Prostate gland (tissue), 2 donors: ENCODE measurements around the gene HADHA. TPM values are rescaled to one million over a fixed set of nuclear protein-coding genes. Genes with fewer than 3 reads are reported as not detected.

Source experiments
- DNase-seq: peaks from one replicate; pipeline ENCODE4 v3.0.0-alpha.2; 2019; ENCODE audit warnings: low spot score
- H3K27ac ChIP-seq, 2 donors: fragments of 200-600 bp; sonication (generic); 2 replicates each; pipeline ENCODE4 v1.5.1; 2017 to 2019
- H3K27me3 ChIP-seq: fragments of 200-600 bp; sonication (generic); replicated peaks from 2 replicates; pipeline ENCODE4 v1.5.1; 2019; ENCODE audit not compliant: insufficient read depth
- H3K36me3 ChIP-seq, 2 donors: fragments of 200-600 bp; sonication (generic); 1 replicate in 1 of 2; 2 replicates in 1 of 2; pipeline versions ENCODE4 v1.5.1 to v1.8.1; 2017 to 2019
- H3K4me1 ChIP-seq: fragments of 200-600 bp; sonication (generic); replicated peaks from 2 replicates; pipeline ENCODE4 v1.5.1; 2019
- H3K4me3 ChIP-seq, 2 donors: fragments of 200-600 bp; sonication (generic); 2 replicates each; pipeline ENCODE4 v1.5.1; 2017 to 2019
- H3K9me3 ChIP-seq: fragments of 200-600 bp; sonication (generic); 2 replicates; pipeline ENCODE4 v1.5.1; 2017
- POLR2A ChIP-seq: fragments of 450-650 bp; IDR thresholded peaks from one replicate; pipeline ENCODE4 v1.6.1; 2016; ENCODE audit warnings: antibody characterized with exemption, mild to moderate bottlenecking
- POLR2AphosphoS5 ChIP-seq: sonication (generic); formaldehyde crosslinking; IDR thresholded peaks from one replicate; pipeline ENCODE4 v1.6.1; 2017; ENCODE audit warnings: antibody characterized with exemption
- WGBS: methylation state at CpG from one replicate; pipeline ENCODE4 v1.1.5; 2018; 5-methylcytosine and 5-hydroxymethylcytosine counted together
- intact Hi-C: fragments of 100-400 bp; cut with DNase I; formaldehyde crosslinking; loops from one replicate; pipeline ENCODE4 v1.14.2; 2022
- total RNA-seq, 2 donors: library from RNA; depleted of rRNA; stranded (reverse); fragments of >200 nt; gene quantifications; one replicate each; pipeline ENCODE4 v1.1.0, GENCODE V29; 2016
- TF ChIP-seq, protein P1 (sequence below), 4 experiments: fragments of 200-600 bp in 2 of 4; fragments of 450-650 bp in 2 of 4; sonication (generic) in 2 of 4; IDR thresholded peaks; 1 replicate in 3 of 4; 2 replicates in 1 of 4; pipeline ENCODE4 v1.5.1; 2016 to 2019; ENCODE audit warnings: antibody characterized with exemption in 4 of 4, mild to moderate bottlenecking in 2 of 4, moderate library complexity in 2 of 4

HADHA gene
- total RNA-seq, 2 donors from 2014 or later, result 96.6 to 107 TPM

DNA sequence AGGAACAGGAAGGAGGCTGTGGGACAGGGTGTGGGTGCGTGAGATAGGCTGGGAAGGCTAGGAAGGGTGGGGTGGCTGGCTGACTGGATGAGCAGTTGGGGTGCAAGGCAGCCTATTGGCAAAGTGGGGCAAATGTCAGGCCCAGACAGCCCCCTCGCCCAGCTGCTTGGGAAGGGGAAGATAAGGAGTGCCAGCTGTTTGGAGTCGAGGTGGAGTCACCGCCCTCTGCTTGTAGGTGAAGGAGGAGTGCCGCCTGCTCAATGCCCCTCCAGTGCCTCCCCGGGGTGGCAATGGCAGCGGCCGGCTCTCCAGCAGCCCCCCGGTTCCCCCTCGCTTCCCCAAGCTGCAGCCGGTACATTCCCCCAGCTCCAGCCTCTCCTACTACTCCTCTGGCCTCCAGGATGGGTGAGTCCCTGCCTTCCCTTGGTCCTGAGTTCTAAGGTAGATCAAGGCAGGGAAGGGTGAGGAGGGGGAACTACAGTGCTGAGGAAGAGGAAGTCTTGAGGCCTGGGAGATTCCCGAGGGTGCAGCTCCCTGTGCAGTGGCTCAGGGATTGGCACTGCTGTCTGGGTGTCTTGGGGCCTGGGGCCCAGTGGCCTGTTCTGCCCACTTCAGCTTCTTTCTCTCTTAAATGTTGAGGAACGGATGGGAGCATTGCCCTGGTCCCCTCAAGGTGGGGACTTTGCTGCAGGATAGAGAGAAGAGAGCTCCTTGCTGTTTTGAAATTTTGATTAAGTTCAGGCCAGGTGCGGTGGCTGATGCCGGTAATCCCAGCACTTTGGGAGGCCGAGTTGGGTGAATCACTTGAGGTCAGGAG lies 58.3 kb downstream of the HADHA start:
- no peak for DNase-seq
- H3K27me3 ChIP-seq, result no peaks in the 10 kb centered on the region
- peaks cover 0 to 3% of the 10 kb centered on the region in 2 donors for H3K36me3 ChIP-seq
- TF ChIP-seq POLR2AphosphoS5, result no peak
- TF ChIP-seq POLR2A, result no peak
- TF ChIP-seq, protein P1, sequence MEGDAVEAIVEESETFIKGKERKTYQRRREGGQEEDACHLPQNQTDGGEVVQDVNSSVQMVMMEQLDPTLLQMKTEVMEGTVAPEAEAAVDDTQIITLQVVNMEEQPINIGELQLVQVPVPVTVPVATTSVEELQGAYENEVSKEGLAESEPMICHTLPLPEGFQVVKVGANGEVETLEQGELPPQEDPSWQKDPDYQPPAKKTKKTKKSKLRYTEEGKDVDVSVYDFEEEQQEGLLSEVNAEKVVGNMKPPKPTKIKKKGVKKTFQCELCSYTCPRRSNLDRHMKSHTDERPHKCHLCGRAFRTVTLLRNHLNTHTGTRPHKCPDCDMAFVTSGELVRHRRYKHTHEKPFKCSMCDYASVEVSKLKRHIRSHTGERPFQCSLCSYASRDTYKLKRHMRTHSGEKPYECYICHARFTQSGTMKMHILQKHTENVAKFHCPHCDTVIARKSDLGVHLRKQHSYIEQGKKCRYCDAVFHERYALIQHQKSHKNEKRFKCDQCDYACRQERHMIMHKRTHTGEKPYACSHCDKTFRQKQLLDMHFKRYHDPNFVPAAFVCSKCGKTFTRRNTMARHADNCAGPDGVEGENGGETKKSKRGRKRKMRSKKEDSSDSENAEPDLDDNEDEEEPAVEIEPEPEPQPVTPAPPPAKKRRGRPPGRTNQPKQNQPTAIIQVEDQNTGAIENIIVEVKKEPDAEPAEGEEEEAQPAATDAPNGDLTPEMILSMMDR (IDR thresholded peaks at IDR 0.05), result no peak
- H3K9me3 ChIP-seq, result no peaks in the 10 kb centered on the region
- H3K4me1 ChIP-seq, result no peaks in the 10 kb centered on the region
- intact Hi-C loops, result no loop called here
- whole genome bisulfite sequencing, result 91% methylated on average over 16 of the region's 16 CpGs
- H3K27ac ChIP-seq, result no peak overlapping the region
- H3K4me3 ChIP-seq, result no peak overlapping the region

DNA sequence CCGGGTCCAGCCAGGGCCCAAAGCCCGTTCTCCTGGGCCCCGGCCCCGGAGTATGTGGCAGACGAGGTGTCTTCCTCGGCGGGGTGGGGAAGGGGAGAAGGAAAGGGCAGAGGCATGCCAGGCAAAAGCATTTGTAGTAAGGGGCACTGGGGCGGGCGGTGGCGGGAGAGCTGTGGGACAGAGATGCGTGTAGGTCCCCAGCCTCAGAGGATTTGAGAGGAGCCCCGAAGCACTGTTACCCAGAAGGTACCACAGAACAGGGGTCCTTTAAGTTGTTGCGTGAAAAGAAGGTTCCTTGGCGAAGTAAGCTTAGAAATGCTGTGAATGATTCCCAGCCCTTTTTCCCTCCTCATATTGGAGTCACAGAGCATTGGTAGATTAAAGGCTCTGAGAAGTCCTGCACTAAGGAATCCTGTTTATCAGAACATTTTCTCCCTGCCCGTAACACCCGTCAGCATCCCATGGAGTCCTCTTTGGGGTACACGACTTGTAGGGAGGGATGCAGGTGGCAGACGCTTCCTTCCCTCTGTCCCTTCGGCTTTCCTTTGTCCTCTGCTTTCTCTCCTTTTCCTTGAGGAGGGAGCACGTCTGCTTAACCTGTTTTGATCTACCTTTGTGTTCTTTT lies 59.0 kb downstream of the HADHA start:
- no peaks in the 10 kb centered on the region for H3K9me3 ChIP-seq
- no peak overlapping the region for H3K27ac ChIP-seq
- no peaks in the 10 kb centered on the region for H3K27me3 ChIP-seq
- no peak for DNase-seq
- 64% methylated on average over 20 of the region's 20 CpGs for WGBS
- peak overlapping the region; percentile 32 to 35 for H3K4me3 ChIP-seq
- TF ChIP-seq, protein P1 (IDR thresholded peaks at IDR 0.05), result no peak
- no peak for TF ChIP-seq POLR2A
- TF ChIP-seq POLR2AphosphoS5, result no peak
- H3K4me1 ChIP-seq, result no peaks in the 10 kb centered on the region
- H3K36me3 ChIP-seq, result no peaks in the 10 kb centered on the region
- intact Hi-C loops, result no loop called here

- Histone ChIP-seq H3K4me3 (peak overlapping the region; percentile 32 to 35), H3K36me3 (no peaks in the 10 kb centered on the region), H3K4me1 (no peaks in the 10 kb centered on the region), H3K9me3 (no peaks in the 10 kb centered on the region), H3K27me3 (no peaks in the 10 kb centered on the region), H3K27ac (no peak overlapping the region)
- no peak for TF ChIP-seq POLR2AphosphoS5
- TF ChIP-seq, protein P1 (IDR thresholded peaks at IDR 0.05), result peak in 3 of 4 experiments; percentile 15 to 71 (median 61)
- peak; percentile 48 for DNase-seq
- 29% methylated on average over 44 of the region's 114 CpGs for WGBS
- intact Hi-C loops, result no loop called here
Observed at GRCh38 chr2:26184555-26185303, 59.7 kb downstream of the HADHA start.

GRCh38 chr2:26184121-26184520 lies 60.3 kb downstream of the HADHA start:
- H3K4me3 ChIP-seq, result peak overlapping the region in 1 of 2 donors; percentile 35
- H3K9me3 ChIP-seq, result no peaks in the 10 kb centered on the region
- no peaks in the 10 kb centered on the region for H3K4me1 ChIP-seq
- no peaks in the 10 kb centered on the region for H3K36me3 ChIP-seq
- no peaks in the 10 kb centered on the region for H3K27me3 ChIP-seq
- 81% methylated on average over 34 of the region's 34 CpGs for WGBS
- no peak overlapping the region for H3K27ac ChIP-seq
- DNase-seq, result no peak
- intact Hi-C loops, result no loop called here
- TF ChIP-seq POLR2AphosphoS5, result no peak
- TF ChIP-seq, protein P1 (IDR thresholded peaks at IDR 0.05), result no peak
- no peak for TF ChIP-seq POLR2A
